Keratinocyte (primary cell): Measurements from ENCODE around the gene MAPK4.

Experiments used
- EZH2 ChIP-seq: IDR thresholded peaks from one replicate; pipeline ENCODE4 v1.6.1; 2012; ENCODE audit warnings: inconsistent platforms, mild to moderate bottlenecking, low read length, moderate library complexity
- TF ChIP-seq, protein P1 (sequence below), 3 experiments: IDR thresholded peaks in 1 of 3; conservative IDR thresholded peaks in 1 of 3; optimal IDR thresholded peaks in 1 of 3; 2 replicates in 2 of 3; 3 replicates in 1 of 3; pipeline versions ENCODE3 to v1.5.1; 2011; ENCODE audit warnings: low read length in 3 of 3, mild to moderate bottlenecking in 3 of 3, moderate library complexity in 2 of 3, control low read depth in 1 of 3, inconsistent platforms in 1 of 3; ENCODE audit not compliant: insufficient read depth in 2 of 3; ENCODE audit errors: extremely low read depth in 1 of 3

DNA sequence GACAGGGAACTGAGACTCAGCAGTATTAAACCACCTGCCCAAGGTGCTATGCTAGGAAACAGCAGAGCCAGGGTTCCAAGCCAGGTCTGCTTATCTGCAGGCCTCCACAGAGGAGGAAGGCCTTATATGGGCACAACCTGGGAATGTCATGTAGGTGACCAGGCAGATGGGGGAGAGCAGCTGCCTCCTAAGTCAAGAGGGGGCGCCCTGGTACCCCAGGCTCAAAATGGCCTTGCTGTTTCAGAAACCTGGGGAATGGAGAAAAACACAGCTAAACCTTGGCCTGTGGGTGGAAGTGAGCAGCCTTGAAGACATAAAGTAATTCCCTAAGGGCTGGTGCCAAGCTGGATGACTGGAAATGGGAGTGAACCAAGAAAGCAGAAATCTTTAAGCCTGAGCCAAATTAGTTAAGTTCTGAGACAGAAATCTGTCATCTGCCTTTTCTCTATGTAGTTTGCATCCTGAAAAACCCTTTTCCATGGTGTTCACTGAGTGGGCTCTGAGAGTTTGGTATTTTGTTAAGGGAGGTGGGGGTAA is 79.1 kb downstream of the MAPK4 start:
- TF ChIP-seq, protein P1, sequence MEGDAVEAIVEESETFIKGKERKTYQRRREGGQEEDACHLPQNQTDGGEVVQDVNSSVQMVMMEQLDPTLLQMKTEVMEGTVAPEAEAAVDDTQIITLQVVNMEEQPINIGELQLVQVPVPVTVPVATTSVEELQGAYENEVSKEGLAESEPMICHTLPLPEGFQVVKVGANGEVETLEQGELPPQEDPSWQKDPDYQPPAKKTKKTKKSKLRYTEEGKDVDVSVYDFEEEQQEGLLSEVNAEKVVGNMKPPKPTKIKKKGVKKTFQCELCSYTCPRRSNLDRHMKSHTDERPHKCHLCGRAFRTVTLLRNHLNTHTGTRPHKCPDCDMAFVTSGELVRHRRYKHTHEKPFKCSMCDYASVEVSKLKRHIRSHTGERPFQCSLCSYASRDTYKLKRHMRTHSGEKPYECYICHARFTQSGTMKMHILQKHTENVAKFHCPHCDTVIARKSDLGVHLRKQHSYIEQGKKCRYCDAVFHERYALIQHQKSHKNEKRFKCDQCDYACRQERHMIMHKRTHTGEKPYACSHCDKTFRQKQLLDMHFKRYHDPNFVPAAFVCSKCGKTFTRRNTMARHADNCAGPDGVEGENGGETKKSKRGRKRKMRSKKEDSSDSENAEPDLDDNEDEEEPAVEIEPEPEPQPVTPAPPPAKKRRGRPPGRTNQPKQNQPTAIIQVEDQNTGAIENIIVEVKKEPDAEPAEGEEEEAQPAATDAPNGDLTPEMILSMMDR (optimal IDR thresholded peaks at IDR 0.05 in 1 of 3, IDR thresholded peaks at IDR 0.05 in 1 of 3, conservative IDR thresholded peaks at IDR 0.05 in 1 of 3; ENCODE audit: extremely low read depth in 1 of 3, insufficient read depth in 2 of 3, low read length in 3 of 3): no peak
- no peak for TF ChIP-seq EZH2
